ENCODE data around the gene TPI1. TPM values are rescaled to one million over a fixed set of nuclear protein-coding genes. Genes with fewer than 3 reads are reported as not detected.
"Not testable (repeated sequence)": the region's sequence is repeated elsewhere in the genome, so short reads cannot be mapped to it uniquely, and the experiment has no call there.

The TPI1 gene
- total RNA-seq, 1 donor from 2014 or later: 499 TPM

DNA sequence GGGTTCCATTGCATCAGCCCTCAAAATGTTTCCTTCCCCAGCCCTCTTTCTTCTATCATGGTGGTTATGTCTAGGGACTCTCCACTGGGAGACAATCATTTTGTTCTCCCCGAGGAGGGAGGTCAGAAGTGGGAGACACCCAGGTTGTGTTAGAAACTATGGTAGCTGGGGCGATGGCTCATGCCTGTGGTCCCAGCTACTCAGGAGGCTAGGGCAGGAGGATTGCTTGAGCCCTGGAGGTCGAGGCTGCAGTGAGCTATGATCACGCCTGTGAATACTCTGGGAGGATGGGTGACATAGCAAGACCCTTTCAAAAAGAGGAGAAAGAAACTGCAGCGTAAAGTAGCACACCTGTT, 24.3 kb downstream of the TPI1 start:
- TF ChIP-seq, protein P1, sequence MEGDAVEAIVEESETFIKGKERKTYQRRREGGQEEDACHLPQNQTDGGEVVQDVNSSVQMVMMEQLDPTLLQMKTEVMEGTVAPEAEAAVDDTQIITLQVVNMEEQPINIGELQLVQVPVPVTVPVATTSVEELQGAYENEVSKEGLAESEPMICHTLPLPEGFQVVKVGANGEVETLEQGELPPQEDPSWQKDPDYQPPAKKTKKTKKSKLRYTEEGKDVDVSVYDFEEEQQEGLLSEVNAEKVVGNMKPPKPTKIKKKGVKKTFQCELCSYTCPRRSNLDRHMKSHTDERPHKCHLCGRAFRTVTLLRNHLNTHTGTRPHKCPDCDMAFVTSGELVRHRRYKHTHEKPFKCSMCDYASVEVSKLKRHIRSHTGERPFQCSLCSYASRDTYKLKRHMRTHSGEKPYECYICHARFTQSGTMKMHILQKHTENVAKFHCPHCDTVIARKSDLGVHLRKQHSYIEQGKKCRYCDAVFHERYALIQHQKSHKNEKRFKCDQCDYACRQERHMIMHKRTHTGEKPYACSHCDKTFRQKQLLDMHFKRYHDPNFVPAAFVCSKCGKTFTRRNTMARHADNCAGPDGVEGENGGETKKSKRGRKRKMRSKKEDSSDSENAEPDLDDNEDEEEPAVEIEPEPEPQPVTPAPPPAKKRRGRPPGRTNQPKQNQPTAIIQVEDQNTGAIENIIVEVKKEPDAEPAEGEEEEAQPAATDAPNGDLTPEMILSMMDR (IDR thresholded peaks at IDR 0.05; ENCODE audit: insufficient read depth, low read length, poor library complexity, severe bottlenecking): no peak
- H3K36me3 ChIP-seq (ENCODE audit: control insufficient read depth, insufficient read depth, low read length): no peaks in the 10 kb centered on the region
- H3K4me3 ChIP-seq (ENCODE audit: low read depth, low read length): peak overlapping the region; percentile 42
- no peaks in the 10 kb centered on the region for H3K27me3 ChIP-seq (ENCODE audit: control insufficient read depth, insufficient read depth, low read length)
- no peak for DNase-seq (ENCODE audit: low read depth)

DNA sequence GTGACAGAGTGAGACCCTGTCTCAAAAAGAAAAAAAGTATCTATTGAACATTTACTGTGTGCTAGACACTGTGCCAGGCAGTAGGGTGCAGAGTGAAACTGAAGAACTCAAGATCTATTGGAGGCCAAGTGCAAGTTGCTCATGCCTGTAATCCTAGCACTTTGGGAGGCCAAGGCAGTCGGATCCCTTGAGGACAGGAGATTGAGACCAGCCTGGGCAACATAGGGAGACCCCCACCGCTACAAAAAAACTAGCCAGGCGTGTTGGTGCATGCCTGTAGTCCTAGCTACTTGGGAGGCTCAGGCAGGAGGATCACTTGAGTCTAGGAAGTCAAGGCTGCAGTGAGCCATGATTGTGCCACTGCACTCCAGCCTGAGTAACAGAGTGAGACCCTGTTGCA, 25.4 kb downstream of the TPI1 start:
- not testable (repeated sequence) for H3K36me3 ChIP-seq (ENCODE audit: control insufficient read depth, insufficient read depth, low read length); H3K4me3 ChIP-seq (ENCODE audit: low read depth, low read length); H3K27me3 ChIP-seq (ENCODE audit: control insufficient read depth, insufficient read depth, low read length); DNase-seq (ENCODE audit: low read depth)

DNA sequence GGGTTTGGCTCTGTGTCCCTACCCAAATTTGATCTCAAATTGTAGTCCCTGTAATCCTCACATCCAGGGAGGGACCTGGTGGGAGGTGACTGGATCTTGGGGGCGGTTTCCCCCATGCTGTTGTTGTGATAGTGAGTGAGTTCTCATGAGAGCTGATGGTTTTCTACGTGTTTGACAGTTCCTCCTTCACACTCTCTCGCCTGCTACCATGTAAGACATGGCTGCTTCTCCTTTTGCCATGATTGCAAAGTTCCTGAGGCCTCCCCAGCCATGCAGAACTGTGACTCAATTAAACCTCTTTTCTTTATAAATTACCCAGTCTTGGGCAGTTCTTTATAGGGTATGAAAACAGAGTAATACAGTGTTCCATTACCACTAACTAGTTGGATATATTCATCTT, 27.0 kb downstream of the TPI1 start:
- H3K27me3 ChIP-seq (ENCODE audit: control insufficient read depth, insufficient read depth, low read length): no peaks in the 10 kb centered on the region

DNA sequence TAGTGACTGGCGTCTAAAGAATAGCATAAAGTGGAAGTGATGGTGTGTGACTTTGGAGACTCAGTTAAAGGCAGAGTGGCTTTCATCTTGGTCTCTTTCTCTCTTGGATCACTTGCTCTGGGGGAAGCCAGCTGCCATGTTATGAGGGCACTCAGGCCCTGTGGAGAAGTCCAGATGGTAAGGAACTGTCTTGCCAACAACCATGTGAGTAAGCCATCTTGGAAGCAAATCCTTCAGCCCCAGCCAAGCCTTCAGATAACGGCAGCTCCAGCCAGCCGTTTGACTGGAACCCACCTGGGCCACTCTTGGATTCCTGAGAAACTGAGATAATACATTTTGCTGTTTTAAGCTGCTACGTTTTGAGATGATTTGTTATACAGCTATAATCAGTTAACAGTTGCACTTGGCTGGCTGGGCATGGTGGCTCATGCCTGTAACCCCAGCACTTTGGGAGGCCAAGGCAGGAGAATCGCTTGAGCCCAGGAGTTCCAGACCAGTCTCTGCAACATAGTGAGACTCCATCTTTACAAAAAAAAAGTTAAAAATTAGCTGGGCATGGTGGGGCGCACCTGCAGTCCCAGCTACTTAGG, 29.6 kb downstream of the TPI1 start:
- TF ChIP-seq, protein P1 (IDR thresholded peaks at IDR 0.05; ENCODE audit: insufficient read depth, low read length, poor library complexity, severe bottlenecking): no peak
- no peak overlapping the region for H3K4me3 ChIP-seq (ENCODE audit: low read depth, low read length)
- H3K36me3 ChIP-seq (ENCODE audit: control insufficient read depth, insufficient read depth, low read length): no peaks in the 10 kb centered on the region
- DNase-seq (ENCODE audit: low read depth): no peak
- no peaks in the 10 kb centered on the region for H3K27me3 ChIP-seq (ENCODE audit: control insufficient read depth, insufficient read depth, low read length)

More for the DNA sequence above, 27.0 kb downstream of the TPI1 start:
- Histone ChIP-seq H3K36me3 (ENCODE audit: control insufficient read depth, insufficient read depth, low read length) (no peaks in the 10 kb centered on the region), H3K4me3 (ENCODE audit: low read depth, low read length) (no peak overlapping the region)
- TF ChIP-seq, protein P1 (IDR thresholded peaks at IDR 0.05; ENCODE audit: insufficient read depth, low read length, poor library complexity, severe bottlenecking): no peak
- DNase-seq (ENCODE audit: low read depth): no peak

DNA sequence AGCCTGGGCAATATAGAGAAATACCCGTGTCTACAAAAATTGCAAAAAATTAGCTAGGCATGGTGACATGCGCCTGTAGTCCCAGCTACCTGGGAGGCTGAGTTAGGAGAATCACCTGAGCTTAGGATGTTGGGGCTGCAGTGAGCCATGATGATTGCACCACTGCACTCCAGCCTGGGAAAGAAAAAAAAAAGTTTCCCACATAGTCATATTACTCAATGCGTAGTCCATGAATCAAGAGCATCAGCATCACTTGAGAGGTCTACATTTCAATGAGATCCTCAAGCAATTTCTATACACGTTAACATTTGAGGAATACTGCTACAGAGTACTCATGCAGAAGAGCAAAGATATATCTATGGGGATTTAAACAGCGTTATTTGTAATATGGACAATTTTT, 32.1 kb downstream of the TPI1 start:
- DNase-seq (ENCODE audit: low read depth): no peak
- Histone ChIP-seq H3K27me3 (ENCODE audit: control insufficient read depth, insufficient read depth, low read length) (no peaks in the 10 kb centered on the region), H3K4me3 (ENCODE audit: low read depth, low read length) (no peak overlapping the region), H3K36me3 (ENCODE audit: control insufficient read depth, insufficient read depth, low read length) (no peaks in the 10 kb centered on the region)
- TF ChIP-seq, protein P1 (IDR thresholded peaks at IDR 0.05; ENCODE audit: insufficient read depth, low read length, poor library complexity, severe bottlenecking): no peak

DNA sequence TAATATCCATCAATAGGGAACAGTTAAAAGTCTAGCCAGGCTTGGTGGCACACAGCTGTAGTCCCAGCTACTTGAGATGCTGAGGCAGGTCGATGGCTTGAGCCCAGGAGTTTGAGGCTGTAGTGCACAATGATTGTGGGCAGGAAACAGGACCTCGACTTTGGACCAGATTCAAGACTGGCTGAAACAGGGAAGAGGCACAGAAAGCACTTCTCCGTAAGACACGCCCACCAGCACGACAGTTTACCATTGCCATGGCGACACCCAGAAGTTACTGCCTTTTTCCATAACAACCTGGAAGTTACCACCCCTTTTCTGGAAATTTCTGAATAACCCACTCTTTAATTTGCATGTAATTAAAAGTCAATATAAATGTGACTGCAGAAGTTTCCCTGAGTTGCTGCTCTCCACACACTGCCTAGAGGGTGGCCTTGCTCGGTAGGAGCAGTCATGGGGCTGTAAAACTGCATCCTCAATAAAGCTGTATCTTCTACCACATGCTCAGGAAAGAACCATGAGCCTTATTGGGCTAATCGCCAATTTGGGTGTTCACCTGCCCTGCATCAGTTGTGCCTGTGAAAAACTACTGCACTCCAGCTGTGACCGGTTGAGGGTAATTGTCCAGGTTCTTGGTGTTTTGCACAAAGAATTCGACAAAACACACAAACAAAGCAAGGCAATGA, 32.6 kb downstream of the TPI1 start:
- no peak for DNase-seq (ENCODE audit: low read depth)
- Histone ChIP-seq H3K27me3 (ENCODE audit: control insufficient read depth, insufficient read depth, low read length) (no peaks in the 10 kb centered on the region), H3K4me3 (ENCODE audit: low read depth, low read length) (no peak overlapping the region), H3K36me3 (ENCODE audit: control insufficient read depth, insufficient read depth, low read length) (no peaks in the 10 kb centered on the region)
- TF ChIP-seq, protein P1 (IDR thresholded peaks at IDR 0.05; ENCODE audit: insufficient read depth, low read length, poor library complexity, severe bottlenecking): no peak

All from kidney epithelial cell (primary cell).